NCI-H69 (cell line): ENCODE data around the gene RBBP4.
"Not testable (repeated sequence)": the region's sequence is repeated elsewhere in the genome, so short reads cannot be mapped to it uniquely, and the experiment has no call there.

ENCODE experiments used
- DNase-seq: peaks from one replicate; lab custom pipeline; 2025; lab: John Stamatoyannopoulos, UW

Gene RBBP4

DNA sequence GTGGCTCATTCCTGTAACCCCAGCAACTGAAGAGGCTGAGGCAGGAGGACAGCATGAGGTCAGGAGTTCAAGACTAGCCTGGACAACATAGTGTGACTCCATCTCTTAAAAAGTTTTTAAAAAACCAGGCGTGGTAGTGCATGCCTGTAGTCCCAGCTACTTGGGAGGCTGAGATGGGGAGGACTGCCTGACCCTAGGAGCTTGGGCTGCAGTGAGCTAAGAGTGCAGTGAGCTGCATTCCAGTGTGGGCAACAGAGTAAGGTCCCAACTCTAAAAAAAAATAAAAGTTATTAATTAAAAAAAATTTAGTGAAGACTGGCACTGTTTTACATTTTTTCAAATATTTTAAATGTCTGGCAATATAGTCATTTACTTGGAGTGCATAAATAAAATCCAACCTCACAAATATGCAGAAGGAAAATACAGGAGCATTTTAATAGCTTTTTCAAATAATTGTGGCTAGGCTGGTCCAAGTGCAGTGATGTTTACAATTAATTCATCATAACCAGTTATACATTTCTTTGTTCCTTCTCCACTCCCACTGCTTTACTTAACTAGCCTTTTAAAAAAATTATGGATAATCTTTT is 11.4 kb upstream of the RBBP4 start:
- DNase-seq: no peak

DNA sequence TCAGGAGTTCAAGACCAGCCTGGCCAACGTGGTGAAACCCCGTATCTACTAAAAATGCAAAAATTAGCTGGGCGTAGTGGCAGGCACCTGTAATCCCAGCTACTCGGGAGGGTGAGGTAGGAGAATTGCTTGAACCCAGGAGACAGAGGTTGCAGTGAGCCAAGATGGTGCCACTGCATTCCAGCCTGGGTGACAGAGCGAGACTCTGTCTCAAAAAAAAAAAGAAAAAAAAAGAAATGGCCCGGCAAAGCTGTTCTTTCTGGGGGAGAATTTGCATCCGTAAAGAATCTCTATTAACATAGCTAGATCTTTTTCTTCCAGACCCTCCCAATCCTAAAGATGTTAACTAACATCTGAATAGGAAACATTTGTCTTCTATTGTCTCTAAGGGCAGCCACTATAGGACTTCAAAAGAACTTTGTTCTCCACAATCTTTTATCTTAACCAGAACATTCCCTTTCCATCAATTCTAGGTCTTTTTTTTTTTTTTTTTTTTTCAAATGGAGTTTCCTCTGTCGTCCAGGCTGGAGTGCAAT is 8.6 kb upstream of the RBBP4 start:
- not testable (repeated sequence) for DNase-seq

DNA sequence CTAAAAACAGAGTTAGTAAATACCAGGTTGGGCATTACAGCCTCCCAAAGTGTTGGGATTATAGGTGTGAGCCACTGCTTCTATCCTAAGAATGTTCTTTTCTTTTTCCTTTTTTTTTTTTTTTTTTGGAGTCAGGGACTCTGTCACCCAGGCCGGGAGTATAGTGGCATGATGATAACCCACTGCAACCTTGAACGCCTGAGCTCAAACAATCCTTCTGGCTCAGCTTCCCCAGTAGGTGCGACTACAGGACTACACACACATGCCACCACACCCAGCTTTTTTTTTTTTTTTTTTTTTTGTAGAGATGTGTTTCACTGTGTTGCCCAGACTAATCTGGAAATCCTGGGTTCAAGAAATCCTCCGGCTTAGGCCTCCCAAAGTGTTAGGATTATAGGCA is 6.6 kb upstream of the RBBP4 start:
- no peak for DNase-seq

DNA sequence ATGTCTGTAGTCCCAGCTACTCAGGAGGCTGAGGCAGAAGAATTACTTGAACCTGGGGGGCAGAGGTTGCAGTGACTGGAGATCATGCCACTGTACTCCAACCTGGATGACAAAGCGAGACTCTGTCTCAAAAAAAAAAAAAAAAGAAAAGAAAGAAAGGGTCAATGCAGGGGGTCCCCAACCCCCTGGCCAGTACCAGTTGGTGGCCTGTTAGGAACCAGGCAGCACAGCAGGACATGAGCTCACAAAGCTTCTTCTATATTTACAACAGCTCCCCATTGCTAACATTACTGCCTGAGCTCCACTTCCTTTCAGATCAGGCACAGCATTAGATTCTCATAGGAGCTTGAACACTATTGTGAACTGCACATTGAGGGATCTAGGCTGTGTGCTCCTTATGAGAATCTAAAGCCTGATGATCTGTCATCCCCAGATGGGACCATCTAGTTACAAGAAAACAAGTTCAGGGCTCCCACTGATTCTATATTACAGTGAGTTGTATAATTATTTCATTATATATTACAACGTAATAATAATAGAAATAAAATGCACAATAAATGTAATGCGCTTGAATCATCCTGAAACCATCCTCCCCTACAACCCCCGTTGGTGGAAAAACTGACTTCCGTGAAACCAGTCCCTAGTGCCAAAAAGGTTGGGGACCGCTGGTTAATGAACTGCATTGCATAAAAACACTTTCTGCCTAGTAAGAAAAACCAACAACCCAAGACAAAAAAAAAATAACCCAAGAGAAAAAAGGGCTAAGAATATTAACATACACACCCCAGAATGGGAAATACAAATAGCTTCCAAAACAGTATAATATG is 3.5 kb upstream of the RBBP4 start:
- peak; percentile 7 for DNase-seq

DNA sequence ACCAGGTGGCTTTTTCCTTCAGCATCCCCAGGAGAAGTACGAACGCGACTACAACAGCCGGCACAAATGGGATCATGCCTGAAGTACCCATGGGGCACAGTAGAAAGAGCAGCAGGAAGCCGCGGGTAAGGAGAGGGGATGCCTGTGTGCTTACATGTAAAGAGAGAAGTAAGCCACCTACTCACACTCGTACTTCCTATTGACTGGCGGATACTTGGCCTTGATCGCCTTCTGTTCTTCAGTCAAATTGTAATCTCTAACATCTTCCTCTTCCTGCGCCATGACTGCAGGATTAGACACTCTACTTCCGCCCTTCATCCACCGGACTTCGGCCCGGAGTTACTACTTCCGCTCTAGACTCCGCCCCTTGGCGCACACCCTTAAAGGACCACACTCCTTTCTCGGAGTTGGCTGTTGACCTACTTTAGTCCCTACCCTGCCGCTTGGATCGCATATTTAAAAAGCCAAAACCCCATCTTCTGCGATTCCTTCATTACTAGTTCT is 708 bp upstream of the RBBP4 start, which contains the start of gene ZBTB8OS:
Gene ZBTB8OS, minus strand, starts transcription at position 303 of the 504 bp plus-strand sequence. Its CDS starts 21 bp downstream, at position 282.
- DNase-seq: peak; percentile 92

DNA sequence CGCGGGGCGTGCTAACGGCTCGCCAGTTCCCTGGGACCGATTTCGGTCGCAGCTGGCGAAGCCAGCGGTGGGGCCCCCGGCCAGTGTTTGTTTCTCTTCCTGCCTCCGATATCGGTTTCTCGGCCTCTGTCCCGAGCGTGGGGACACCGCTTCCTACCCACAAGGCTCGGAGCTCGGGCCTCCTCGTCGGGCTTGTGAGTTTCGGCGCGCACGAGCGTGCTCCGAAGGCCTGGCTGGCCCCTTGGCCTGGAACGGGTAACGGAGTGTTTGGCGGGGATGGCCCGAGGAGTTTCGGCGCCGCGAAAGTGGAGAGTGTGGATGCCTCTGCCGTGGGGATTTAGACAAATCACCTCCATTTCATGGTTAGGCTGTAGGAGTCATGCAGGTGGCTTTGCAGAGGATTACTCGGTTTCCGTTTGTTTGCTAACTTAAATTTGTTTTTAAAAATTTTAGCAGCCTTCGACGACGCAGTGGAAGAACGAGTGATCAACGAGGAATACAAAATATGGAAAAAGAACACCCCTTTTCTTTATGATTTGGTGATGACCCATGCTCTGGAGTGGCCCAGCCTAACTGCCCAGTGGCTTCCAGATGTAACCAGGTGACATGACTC is 559 bp downstream of the RBBP4 start:
- DNase-seq: peak; percentile 70

DNA sequence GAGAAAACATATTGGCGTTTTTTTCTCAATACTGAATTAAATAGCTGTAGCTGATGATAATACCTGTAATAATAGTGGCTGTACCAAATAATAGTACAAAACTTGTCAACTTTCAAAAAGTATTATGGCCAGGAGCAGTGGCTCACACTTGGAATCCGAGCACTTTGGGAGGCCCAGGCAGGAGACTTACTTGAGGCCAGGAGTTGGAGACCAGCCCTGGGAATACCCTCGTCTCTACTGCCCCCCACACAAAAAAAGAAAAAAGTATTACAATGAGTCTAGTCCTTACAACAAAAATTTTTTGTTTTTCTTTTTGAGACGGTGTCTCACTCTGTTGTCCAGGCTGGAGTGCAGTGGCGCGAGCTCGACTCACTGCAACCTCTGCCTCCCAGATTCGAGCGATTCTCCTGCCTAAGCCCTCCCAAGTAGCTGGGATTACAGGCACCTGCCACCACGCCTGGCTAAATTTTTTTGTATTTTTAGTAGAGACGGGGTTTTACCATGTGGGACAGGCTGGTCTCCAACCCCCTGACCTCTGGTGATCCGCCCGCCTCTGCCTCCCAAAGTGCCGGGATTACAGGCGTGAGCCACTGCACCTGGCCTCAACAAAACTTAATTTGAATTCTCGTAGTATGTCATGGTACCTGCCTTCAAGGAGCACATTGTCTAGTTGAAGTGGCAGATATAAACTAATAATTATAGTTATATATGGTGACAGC is 1.4 kb downstream of the RBBP4 start:
- DNase-seq: peak; percentile 4

DNA sequence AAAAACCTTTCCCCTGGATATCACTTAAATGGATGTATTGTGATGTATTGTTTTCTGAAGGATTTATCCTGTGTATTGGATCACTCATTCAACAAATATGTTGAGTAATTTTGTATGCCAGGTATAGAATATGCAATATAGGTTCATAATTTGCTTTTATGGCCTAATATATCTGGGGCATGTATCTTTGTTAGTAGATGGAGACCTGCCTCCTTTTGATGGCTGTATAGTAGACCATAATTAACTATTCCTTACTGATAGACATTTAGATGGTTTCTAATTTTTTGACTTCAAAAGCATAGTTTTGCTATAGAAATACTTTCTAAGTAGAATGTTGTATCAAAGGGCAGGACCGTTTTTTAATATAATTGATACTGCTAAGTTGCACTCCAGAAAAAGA is 8.6 kb downstream of the RBBP4 start:
- DNase-seq: no peak

DNA sequence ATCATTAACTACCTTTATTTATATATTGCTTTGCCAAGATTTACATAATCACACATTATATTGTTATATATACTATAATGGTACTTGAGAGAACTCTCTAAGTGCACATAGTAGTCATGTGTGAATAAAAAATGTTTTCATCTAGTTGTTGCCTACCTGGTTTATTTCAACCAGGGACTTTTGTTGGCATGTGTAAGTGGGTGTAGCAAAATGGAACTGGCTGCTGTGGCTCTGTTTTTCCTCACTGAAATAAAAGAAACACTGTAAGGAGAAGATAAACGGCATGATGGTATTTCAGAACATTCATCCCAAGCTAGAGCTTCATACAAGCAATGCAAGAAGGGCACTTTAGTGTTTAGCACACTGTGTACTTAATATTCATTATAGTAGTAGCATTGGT is 14.9 kb downstream of the RBBP4 start:
- DNase-seq: no peak

DNA sequence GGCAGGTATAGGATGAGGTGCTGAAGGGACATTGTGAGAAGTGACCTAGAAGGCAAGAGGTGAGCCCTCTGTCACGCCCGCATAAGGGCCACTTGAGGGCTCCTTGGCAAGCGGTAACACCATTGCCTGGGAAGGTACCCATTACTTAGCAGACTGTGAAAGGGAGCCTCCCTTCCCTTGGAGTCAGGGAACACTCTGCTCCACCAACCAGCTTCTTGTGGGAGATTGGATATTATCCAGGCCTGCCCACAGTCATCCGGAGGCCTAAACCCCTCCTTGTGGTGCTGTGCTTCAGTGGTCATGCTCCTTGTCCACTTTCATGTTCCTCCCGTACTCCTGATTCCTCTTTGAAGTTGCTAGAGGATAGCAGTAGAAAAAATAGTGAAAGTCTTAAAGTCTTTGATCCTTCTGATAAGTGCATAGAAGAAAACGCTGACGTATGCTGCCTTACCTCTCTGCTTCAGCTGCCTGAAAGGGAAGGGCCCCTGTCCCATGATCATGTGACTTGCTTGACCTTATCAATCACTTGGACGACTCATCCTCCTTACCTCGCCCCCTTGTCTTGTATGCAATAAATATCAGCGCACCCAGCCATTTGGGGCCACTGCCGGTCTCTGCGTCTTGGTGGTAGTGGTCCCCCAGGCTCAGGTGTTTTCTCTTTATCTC is 16.0 kb downstream of the RBBP4 start:
- no peak for DNase-seq

DNA sequence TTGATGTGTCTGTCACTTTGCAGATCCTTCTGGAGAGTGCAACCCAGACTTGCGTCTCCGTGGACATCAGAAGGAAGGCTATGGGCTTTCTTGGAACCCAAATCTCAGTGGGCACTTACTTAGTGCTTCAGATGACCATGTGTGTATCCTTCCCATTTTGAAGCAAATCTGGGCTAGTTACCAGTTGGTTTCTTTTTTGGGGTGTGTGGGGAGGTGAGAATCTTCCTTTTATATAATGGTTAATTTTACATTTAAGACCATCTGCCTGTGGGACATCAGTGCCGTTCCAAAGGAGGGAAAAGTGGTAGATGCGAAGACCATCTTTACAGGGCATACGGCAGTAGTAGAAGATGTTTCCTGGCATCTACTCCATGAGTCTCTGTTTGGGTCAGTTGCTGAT is 17.7 kb downstream of the RBBP4 start:
- not testable (repeated sequence) for DNase-seq

DNA sequence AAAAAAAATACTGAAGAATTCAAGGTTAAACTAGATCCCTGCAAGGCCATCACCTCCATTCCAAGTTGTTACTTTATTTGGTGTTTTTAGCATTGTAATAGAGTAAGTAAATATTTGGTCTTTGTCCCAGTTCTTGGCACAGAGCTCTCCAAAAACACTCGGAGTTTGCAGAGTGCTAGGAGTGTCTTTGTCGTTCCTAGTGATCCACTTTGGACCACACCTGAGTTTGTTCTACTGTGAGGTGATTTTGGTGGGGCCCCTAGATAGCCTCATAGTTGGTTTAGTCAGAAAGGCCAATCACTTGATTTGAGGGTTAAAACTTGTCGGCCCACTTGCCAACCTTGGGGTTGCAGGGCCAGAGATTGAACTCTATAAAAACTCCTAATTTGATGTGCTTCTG is 25.9 kb downstream of the RBBP4 start:
- DNase-seq: no peak

DNA sequence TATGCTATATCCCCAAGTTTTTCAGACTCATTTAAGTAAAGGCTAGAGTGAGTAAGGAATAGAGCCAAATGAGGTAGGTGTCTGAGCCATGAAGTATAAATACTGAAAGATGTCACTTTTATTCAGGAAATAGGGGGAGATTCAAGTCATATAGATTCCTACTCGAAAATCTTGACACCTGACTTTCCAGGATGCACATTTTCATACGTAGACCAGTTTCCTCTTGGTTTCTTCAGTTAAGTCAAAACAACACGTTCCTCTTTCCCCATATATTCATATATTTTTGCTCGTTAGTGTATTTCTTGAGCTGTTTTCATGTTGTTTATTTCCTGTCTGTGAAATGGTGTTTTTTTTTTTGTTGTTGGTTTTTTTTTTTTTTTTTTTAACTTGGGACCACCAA is 29.0 kb downstream of the RBBP4 start:
- not testable (repeated sequence) for DNase-seq

DNA sequence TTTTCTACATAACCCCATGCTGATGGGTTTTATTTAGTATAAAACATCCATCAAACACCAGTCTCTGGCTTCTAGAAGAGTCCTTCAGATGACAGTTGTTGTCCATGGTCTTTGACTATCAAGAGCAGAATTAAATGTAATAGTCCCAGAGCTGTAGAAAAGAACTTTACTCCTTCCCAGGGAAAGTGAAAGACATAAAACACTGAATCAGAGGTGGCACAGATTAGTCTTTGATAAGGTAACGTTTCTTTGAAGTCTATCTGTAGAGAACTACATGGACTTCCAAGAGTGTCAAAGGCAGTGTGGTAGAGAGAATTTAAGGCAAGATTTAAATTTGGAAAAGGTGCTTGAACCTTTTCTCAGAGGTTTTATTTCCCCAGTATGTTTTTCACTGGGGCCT is 29.6 kb downstream of the RBBP4 start:
- no peak for DNase-seq

DNA sequence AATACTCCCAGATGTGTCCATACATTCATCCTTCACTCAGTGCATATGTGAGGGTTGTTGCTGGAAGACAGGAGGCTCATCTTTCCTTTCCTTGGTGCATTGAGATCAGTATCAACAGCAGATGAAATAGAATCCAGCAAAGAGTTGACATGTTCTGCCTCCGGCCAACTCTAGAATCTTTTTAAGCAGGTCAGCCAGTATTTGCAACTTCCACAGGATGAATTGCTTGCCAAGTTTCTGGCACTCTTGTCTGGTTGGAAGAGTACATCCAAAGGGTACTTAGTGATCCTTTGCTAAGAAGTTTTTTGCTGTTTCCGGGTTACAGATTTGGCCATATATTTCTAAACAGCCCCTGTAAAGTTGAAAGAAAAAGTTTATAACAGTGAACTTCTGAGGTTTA is 30.5 kb downstream of the RBBP4 start:
- DNase-seq: no peak

DNA sequence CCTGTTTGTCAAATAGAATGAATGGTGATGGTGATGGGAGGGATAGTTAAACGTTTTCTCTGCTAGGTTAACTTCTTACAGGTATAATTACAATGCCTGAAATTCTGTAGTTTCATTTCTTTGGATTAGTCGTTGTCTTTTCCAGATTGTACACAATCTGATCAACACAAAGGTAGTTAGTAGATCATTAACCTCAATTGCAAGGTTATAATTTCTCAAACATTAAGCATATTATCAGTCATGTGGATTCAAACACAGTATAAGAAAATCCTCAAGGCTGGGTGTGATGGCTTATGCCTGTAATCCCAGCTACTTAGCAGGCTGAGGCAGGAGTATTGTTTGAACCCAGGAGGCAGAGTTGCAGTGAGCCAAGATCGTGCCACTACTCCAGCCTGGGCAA is 31.0 kb downstream of the RBBP4 start:
- DNase-seq: no peak

DNA sequence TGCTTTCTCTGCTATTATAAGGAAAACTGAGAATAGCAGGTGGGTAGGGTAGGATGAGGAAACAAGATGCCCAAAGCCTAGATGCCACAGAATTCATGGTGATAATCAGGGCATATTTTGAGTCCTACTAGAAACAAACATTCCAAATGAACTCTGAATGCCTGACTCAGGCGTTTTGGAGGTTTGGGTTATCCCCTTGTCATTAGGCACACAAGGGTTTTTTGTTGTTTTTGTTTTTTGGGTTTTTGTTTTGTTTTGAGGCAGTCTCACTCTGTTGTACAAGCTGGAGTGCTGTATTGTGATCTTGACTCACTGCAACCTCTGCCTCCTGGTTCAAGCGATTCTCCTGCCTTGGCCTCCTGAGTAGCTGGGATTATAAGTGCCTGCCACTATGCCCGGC is 32.4 kb downstream of the RBBP4 start:
- no peak for DNase-seq

DNA sequence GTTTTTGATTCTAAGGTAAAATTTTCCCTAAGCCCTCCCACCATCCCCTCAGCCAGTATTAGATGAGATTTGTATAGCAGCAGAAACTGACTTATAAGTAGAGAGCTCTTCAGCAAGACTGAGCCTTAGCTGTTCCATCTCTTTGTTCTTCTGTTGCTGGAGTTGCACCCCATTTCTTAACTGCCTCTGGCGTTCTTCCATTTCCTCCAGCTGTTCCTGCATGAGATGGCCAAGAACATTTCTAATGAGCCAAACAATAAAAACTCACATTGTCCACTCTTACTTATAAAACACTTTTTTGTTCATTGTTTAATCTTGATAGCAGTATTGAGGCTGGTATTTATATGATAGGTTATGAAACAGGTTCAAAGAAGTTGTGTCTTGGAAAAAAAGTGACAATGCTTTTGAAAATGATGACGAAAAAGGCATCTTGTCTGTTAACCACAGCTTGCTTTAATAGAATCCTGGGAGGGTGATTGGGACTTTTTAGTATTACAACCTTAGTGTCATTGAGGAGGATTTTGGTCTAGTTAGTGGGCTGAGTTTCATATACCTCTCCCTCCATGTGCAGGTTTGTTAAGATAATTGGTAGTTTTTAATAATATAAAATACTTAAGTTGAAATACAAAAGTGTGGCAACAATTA is 33.3 kb downstream of the RBBP4 start:
- DNase-seq: no peak

DNA sequence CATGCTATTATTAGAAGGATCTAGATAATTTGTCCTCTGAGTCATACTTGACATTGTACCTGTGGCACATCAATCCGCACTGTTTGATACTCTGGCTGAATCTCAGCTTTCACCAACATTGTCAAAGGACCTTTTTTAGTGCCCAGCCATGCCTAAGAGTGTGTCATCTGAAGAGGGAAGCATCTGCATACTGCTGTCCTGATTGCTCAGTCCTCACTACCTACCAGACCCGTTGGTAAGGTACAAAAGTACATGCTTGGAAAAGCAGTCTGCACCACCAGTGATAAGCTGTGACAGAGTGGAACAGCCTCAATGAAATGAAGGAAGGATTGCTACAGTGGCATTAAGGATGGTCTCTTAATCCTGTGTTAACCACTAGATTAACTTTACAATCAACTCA is 34.5 kb downstream of the RBBP4 start:
- no peak for DNase-seq

DNA sequence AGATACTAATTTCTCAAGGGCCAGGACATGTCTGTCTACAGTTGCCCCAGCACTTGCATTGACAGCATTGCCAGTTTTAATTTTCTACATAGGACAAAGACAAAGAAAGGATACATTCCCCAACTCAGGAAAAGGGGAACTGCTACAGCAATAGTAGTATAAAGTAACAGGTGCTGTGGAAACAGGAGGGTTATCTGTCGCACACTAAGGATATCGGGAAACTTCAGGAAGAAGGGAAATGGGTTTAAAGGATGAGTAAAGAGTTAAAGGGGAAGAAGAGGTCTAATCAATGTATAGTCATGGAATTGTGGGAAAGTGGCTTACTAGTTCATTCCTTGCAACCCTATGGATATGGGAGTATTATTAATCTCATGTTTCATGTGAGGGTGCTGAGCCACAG is 35.4 kb downstream of the RBBP4 start:
- DNase-seq: no peak
